Liver (tissue), 3 donors: ENCODE measurements around the gene SRSF2.

Source experiments
- CTCF ChIP-seq: fragments of 150-350 bp; IDR thresholded peaks from 2 replicates; pipeline ENCODE4 v1.5.1; 2017; ENCODE audit warnings: improper control_type of control experiment, low read depth, low read length; ENCODE audit not compliant: missing input control
- FOXA1 ChIP-seq: IDR thresholded peaks from 2 replicates; pipeline ENCODE4 v1.6.1; 2016; ENCODE audit warnings: antibody characterized with exemption
- JUND ChIP-seq, 2 donors: IDR thresholded peaks; 2 replicates each; pipeline ENCODE4 v1.6.1; 2016; ENCODE audit warnings: antibody characterized with exemption in 2 of 2
- RAD21 ChIP-seq, 2 donors: IDR thresholded peaks; 2 replicates each; pipeline ENCODE4 v1.6.1; 2016; ENCODE audit warnings: antibody characterized with exemption in 2 of 2, mild to moderate bottlenecking in 2 of 2
- REST ChIP-seq: IDR thresholded peaks from 2 replicates; pipeline ENCODE4 v1.6.1; 2016; ENCODE audit warnings: antibody characterized with exemption, mild to moderate bottlenecking
- SP1 ChIP-seq: IDR thresholded peaks from 2 replicates; pipeline ENCODE4 v1.6.1; 2018; ENCODE audit warnings: antibody characterized with exemption, mild to moderate bottlenecking
- TAF1 ChIP-seq: conservative IDR thresholded peaks from 2 replicates; pipeline ENCODE4 v1.6.1; 2016; ENCODE audit warnings: antibody characterized with exemption, mild to moderate bottlenecking
- YY1 ChIP-seq: IDR thresholded peaks from 2 replicates; pipeline ENCODE4 v1.6.1; 2016; ENCODE audit warnings: antibody characterized with exemption, mild to moderate bottlenecking
- TF ChIP-seq, protein P1 (sequence below): IDR thresholded peaks from 2 replicates; pipeline ENCODE4 v1.6.1; 2016; ENCODE audit warnings: antibody characterized with exemption
- donor health status: healthy.
- donor health status: healthy.

DNA sequence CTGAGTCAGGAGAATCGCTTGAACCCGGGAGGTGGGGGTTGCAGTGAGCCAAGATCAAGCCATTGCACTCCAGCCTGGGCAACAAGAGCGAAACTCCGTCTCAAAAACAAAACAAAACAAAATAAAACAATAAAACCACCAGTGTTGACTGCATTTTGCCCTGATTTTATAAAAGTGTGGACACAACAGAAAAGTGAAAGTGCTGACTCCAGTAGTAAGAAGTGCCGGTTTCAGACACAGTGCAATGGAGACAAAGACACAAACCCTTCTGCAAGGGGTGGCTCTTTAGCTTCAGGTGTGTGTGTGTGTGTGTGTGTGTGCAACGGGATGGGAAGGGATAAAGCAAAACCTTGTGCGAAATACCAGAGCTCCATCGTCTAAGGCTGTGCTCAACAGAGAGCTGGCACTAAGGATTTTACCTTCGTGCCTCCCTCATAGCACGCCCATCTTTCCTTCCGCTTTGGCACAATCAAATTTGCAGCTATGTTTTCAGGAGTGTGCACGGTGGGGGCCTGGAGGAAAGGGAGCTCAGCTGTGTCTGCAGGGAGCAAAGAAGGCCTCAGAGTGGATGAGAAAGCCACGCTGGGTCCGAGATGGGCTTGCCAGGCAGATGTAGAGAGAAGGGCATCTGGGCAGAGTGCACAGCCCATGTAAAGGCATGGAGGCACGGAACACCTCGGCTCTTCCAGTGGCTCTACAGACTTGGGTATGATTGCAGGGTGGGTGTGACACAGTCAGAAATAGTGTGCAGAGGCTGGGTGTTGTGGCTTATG lies 41.9 kb downstream of the SRSF2 start:
- TF ChIP-seq CTCF = no peak
- no peak for TF ChIP-seq JUND (IDR thresholded peaks at IDR 0.05)
- no peak for TF ChIP-seq YY1
- no peak for TF ChIP-seq SP1
- no peak for TF ChIP-seq TAF1
- no peak for TF ChIP-seq REST
- no peak for TF ChIP-seq RAD21 (IDR thresholded peaks at IDR 0.05)
- TF ChIP-seq, protein P1, sequence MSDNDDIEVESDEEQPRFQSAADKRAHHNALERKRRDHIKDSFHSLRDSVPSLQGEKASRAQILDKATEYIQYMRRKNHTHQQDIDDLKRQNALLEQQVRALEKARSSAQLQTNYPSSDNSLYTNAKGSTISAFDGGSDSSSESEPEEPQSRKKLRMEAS = no peak
- no peak for TF ChIP-seq FOXA1
